SK-N-MC (cell line): ENCODE results near the gene SLAIN2.

Experiments
- EZH2 ChIP-seq: fragments of 200-600 bp; sonication (generic); IDR thresholded peaks from one replicate; pipeline ENCODE4 v1.6.1; 2017; ENCODE audit warnings: antibody characterized with exemption
- POLR2AphosphoS5 ChIP-seq: IDR thresholded peaks from 2 replicates; pipeline ENCODE4 v1.6.1; 2012; ENCODE audit warnings: mild to moderate bottlenecking, low read depth, low read length, borderline replicate concordance

- TF ChIP-seq POLR2AphosphoS5 (no peak), EZH2 (no peak)
Measured at GRCh38 chr4:48329976-48330375, 11.4 kb upstream of the SLAIN2 start.
